HEK293 (cell line): ENCODE measurements around the gene CDON.
A peak's percentile ranks its signal among the peaks of the same experiment; 100 is the strongest.

Source experiments
- CTCF ChIA-PET: fragments of 350-600 bp; formaldehyde crosslinking; extraction: SDS; loops from one replicate; lab custom pipeline; 2021; ENCODE audit warnings: antibody characterized with exemption; lab: Yijun Ruan, JAX
- POLR2A ChIA-PET: fragments of 300-600 bp; formaldehyde crosslinking; extraction: SDS; loops from one replicate; lab custom pipeline; 2020; ENCODE audit warnings: antibody characterized with exemption, inconsistent platforms; lab: Yijun Ruan, JAX
- H3K27ac ChIP-seq: fragments of 200-500 bp; sonication (Bioruptor generic); 2 replicates; pipeline ENCODE4 v1.5.1; 2014; ENCODE audit warnings: low read depth, low read length, control low read depth, inconsistent platforms; ENCODE audit errors: extremely low read depth
- H3K36me3 ChIP-seq, 2 experiments: fragments of 200-500 bp in 1 of 2; sonication (Bioruptor generic) in 1 of 2; 1 replicate in 1 of 2; 2 replicates in 1 of 2; pipeline ENCODE4 v1.5.1; 2014 to 2017; ENCODE audit warnings: inconsistent platforms in 2 of 2, low read length in 2 of 2; ENCODE audit not compliant: control insufficient read depth in 2 of 2, insufficient read depth in 1 of 2
- H3K4me1 ChIP-seq: fragments of 200-500 bp; sonication (Bioruptor generic); 2 replicates; pipeline ENCODE4 v1.5.1; 2014; ENCODE audit warnings: mild to moderate bottlenecking, low read length, inconsistent platforms; ENCODE audit not compliant: control insufficient read depth, insufficient read depth
- H3K4me3 ChIP-seq: 2 replicates; pipeline ENCODE4 v1.5.1; 2011; ENCODE audit warnings: low read depth, mild to moderate bottlenecking, control low read depth, low read length, moderate library complexity
- H3K9me3 ChIP-seq: fragments of 200-500 bp; sonication (Bioruptor generic); 2 replicates; pipeline ENCODE4 v1.5.1; 2014; ENCODE audit warnings: low read depth, low read length, inconsistent platforms; ENCODE audit not compliant: control insufficient read depth, insufficient read depth
- BCL6B ChIP-seq: fragments of 450-650 bp; formaldehyde crosslinking; IDR thresholded peaks from 2 replicates; pipeline ENCODE4 v1.5.1; 2017; ENCODE audit warnings: missing biosample characterization, missing genetic modification characterization
- CTCF ChIP-seq: fragments of 450-650 bp; formaldehyde crosslinking; IDR thresholded peaks from 2 replicates; pipeline ENCODE4 v1.5.1; 2016; ENCODE audit warnings: missing biosample characterization, missing genetic modification characterization
- GLI4 ChIP-seq: fragments of 450-650 bp; formaldehyde crosslinking; IDR thresholded peaks from 2 replicates; pipeline ENCODE4 v1.5.1; 2016; ENCODE audit warnings: missing biosample characterization, missing genetic modification characterization
- MZF1 ChIP-seq: fragments of 450-650 bp; formaldehyde crosslinking; IDR thresholded peaks from 2 replicates; pipeline ENCODE4 v1.5.1; 2017; ENCODE audit warnings: missing biosample characterization, missing genetic modification characterization, borderline replicate concordance
- SP3 ChIP-seq: fragments of 450-650 bp; formaldehyde crosslinking; IDR thresholded peaks from 2 replicates; pipeline ENCODE4 v1.5.1; 2016; ENCODE audit warnings: missing biosample characterization, missing genetic modification characterization
- TRIM28 ChIP-seq: IDR thresholded peaks from 2 replicates; pipeline ENCODE4 v1.6.1; 2011; ENCODE audit warnings: low read length, control low read depth, borderline replicate concordance
- ZBTB21 ChIP-seq: fragments of 450-650 bp; formaldehyde crosslinking; IDR thresholded peaks from 2 replicates; pipeline ENCODE4 v1.5.1; 2017; ENCODE audit warnings: missing biosample characterization, missing genetic modification characterization
- ZBTB6 ChIP-seq: fragments of 450-650 bp; formaldehyde crosslinking; IDR thresholded peaks from 2 replicates; pipeline ENCODE4 v1.5.1; 2017; ENCODE audit warnings: missing biosample characterization, missing genetic modification characterization
- ZIC2 ChIP-seq: fragments of 450-650 bp; formaldehyde crosslinking; IDR thresholded peaks from 2 replicates; pipeline ENCODE4 v1.5.1; 2016; ENCODE audit warnings: missing biosample characterization, missing genetic modification characterization
- ZNF138 ChIP-seq: fragments of 450-650 bp; formaldehyde crosslinking; IDR thresholded peaks from 2 replicates; pipeline ENCODE4 v1.5.1; 2016; ENCODE audit warnings: missing biosample characterization, missing genetic modification characterization, borderline replicate concordance
- ZNF140 ChIP-seq: fragments of 450-650 bp; formaldehyde crosslinking; IDR thresholded peaks from 2 replicates; pipeline ENCODE4 v1.5.1; 2016; ENCODE audit warnings: missing biosample characterization, missing genetic modification characterization
- ZNF169 ChIP-seq: fragments of 450-650 bp; formaldehyde crosslinking; IDR thresholded peaks from 2 replicates; pipeline ENCODE4 v1.5.1; 2016; ENCODE audit warnings: missing biosample characterization, missing genetic modification characterization
- ZNF174 ChIP-seq: fragments of 450-650 bp; formaldehyde crosslinking; IDR thresholded peaks from 2 replicates; pipeline ENCODE4 v1.5.0; 2017; ENCODE audit warnings: missing biosample characterization, mild to moderate bottlenecking, missing genetic modification characterization
- ZNF214 ChIP-seq: fragments of 450-650 bp; formaldehyde crosslinking; IDR thresholded peaks from 2 replicates; pipeline ENCODE4 v1.5.1; 2017; ENCODE audit warnings: missing biosample characterization, mild to moderate bottlenecking, missing genetic modification characterization, borderline replicate concordance
- ZNF324 ChIP-seq: fragments of 450-650 bp; formaldehyde crosslinking; IDR thresholded peaks from 2 replicates; pipeline ENCODE4 v1.5.1; 2016; ENCODE audit warnings: missing biosample characterization, missing genetic modification characterization
- ZNF510 ChIP-seq: fragments of 450-650 bp; formaldehyde crosslinking; IDR thresholded peaks from 2 replicates; pipeline ENCODE4 v1.5.1; 2018; ENCODE audit warnings: mild to moderate bottlenecking, missing genetic modification characterization, missing biosample characterization; ENCODE audit not compliant: insufficient replicate concordance
- ZNF596 ChIP-seq: fragments of 450-650 bp; IDR thresholded peaks from 2 replicates; pipeline ENCODE4 v1.5.0; 2018; ENCODE audit warnings: missing biosample characterization, mild to moderate bottlenecking, missing genetic modification characterization, moderate library complexity
- ZNF76 ChIP-seq: fragments of 450-650 bp; formaldehyde crosslinking; IDR thresholded peaks from 2 replicates; pipeline ENCODE4; 2016; ENCODE audit warnings: low read depth, missing biosample characterization, missing genetic modification characterization, borderline replicate concordance
- ZSCAN16 ChIP-seq: fragments of 450-650 bp; formaldehyde crosslinking; IDR thresholded peaks from 2 replicates; pipeline ENCODE4 v1.5.1; 2016; ENCODE audit warnings: missing biosample characterization, missing genetic modification characterization
- TF ChIP-seq, protein P1 (sequence below): fragments of 450-650 bp; IDR thresholded peaks from 2 replicates; pipeline ENCODE4 v1.5.1; 2018; ENCODE audit warnings: missing biosample characterization, mild to moderate bottlenecking, missing genetic modification characterization
- TF ChIP-seq, protein P2 (sequence below): fragments of 450-650 bp; formaldehyde crosslinking; IDR thresholded peaks from 2 replicates; pipeline ENCODE4 v1.5.1; 2016; ENCODE audit warnings: missing biosample characterization, missing genetic modification characterization

The CDON gene

DNA sequence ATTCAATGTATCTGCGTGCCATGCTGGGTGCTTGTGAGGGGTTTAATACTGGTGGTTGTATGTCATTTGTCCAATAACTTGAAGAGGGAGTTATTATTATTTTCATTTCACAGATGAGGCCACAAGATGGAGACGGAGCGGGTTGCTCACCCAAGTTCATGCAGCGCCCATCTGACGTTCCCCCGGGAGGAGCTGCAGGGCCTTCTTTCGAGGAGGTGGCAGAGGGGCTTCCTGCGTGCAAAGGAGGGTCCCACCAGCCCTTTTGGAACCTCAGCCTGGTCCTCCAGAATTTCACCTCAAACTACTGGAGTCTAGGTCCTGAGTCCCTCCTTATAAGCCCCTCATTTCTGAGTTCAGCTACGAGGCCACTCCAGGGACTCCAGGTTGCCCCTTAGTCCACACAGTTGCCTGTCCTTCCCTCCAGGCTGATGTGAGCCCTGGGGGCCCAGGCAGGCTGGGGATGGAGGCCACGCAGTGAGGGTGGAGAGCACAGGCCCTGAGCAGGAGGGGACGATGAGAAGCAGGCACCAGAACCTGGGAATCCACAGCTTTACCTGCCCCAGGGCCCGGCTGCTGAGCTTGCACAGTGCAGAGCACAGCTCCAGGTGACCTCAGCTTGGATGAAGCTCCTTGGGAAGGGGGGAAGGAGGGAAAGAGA is 119.8 kb downstream of the CDON start:
- Histone ChIP-seq H3K27ac (no peak overlapping the region), H3K9me3 (no peaks in the 10 kb centered on the region), H3K4me3 (no peak overlapping the region), H3K4me1 (no peaks in the 10 kb centered on the region), H3K36me3 (no peaks in the 10 kb centered on the region)
- ChIA-PET CTCF (interaction anchor here (0.8 to 4.2 kb wide), 16 partner anchors 10 to 260 kb away, joined by 3 to 34 read pairs (median 6); partner anchors contain the start of gene CDON), POLR2A (interaction anchor here (2.0 kb wide), 1 partner anchor 119 kb away, joined by 5 read pairs; no protein-coding TSS in a partner anchor)
- TF ChIP-seq BCL6B (tag by site-specific recombination) (no peak), ZNF596 (no peak), SP3 (no peak), ZNF76 (no peak), ZSCAN16 (tag by site-specific recombination) (no peak), ZNF140 (tag by site-specific recombination) (no peak), ZNF510 (tag by site-specific recombination) (no peak), GLI4 (no peak), ZBTB21 (tag by site-specific recombination) (no peak), MZF1 (no peak), ZBTB6 (tag by site-specific recombination) (no peak), ZNF174 (tag by site-specific recombination) (no peak), ZNF324 (tag by site-specific recombination) (no peak), ZNF169 (tag by site-specific recombination) (no peak), ZNF138 (no peak)
- TF ChIP-seq, protein P1, sequence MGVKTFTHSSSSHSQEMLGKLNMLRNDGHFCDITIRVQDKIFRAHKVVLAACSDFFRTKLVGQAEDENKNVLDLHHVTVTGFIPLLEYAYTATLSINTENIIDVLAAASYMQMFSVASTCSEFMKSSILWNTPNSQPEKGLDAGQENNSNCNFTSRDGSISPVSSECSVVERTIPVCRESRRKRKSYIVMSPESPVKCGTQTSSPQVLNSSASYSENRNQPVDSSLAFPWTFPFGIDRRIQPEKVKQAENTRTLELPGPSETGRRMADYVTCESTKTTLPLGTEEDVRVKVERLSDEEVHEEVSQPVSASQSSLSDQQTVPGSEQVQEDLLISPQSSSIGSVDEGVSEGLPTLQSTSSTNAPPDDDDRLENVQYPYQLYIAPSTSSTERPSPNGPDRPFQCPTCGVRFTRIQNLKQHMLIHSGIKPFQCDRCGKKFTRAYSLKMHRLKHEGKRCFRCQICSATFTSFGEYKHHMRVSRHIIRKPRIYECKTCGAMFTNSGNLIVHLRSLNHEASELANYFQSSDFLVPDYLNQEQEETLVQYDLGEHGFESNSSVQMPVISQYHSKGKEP (tag by site-specific recombination): no peak
- TF ChIP-seq, protein P2, sequence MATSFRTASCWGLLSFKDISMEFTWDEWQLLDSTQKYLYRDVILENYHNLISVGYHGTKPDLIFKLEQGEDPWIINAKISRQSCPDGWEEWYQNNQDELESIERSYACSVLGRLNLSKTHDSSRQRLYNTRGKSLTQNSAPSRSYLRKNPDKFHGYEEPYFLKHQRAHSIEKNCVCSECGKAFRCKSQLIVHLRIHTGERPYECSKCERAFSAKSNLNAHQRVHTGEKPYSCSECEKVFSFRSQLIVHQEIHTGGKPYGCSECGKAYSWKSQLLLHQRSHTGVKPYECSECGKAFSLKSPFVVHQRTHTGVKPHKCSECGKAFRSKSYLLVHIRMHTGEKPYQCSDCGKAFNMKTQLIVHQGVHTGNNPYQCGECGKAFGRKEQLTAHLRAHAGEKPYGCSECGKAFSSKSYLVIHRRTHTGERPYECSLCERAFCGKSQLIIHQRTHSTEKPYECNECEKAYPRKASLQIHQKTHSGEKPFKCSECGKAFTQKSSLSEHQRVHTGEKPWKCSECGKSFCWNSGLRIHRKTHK (tag by site-specific recombination): no peak

DNA sequence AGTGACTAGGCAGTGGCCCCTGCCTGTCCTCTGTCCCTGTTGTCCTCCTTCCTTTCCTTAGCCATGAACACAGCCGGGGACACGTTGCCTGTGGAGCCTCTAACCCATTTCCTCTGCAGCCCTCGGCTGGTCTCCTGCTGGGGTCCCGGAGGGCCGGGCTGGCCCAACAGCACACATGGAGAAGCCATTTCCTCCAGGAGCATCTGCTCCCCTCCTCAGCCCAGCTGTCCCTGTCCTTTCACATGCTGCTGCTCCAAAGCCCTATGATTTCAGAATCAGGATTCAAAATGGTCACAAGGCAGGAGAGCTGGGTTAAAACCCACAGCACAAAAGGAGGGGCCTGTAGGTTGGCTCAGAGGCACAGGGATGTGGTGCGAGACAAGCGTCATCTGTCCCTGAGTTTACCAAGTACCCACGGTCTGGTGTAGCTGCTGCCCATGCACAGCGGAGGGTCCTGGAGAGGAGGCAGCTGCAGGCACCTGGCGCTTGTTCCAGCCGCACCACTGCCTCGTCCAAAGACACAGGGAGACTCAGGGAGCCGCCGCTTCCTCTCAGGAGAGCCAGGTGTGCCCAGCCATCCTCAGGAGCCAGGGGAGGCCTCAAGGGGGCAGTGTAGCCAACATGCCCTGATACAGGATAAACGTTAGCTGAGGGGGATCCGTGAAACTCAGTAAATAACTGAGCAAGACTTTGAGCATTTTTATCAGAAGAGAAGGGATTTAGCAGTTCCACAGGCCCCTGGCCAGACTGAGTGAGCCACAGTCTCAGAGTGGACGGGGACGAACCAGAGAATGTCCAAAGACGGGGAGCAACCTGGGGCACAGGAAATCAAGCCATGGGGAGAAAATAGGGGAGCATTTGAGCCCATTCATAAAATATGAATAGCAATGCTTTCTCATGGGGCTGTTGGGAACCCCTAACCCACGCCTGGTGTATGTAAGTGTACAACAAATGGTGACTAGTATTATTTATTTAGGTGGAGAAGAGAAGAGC is 120.8 kb downstream of the CDON start:
- no peaks in the 10 kb centered on the region for H3K36me3 ChIP-seq
- ChIA-PET POLR2A (interaction anchor here (2.0 kb wide), 1 partner anchor 120 kb away, joined by 5 read pairs; no protein-coding TSS in a partner anchor), CTCF (interaction anchor here (0.6 to 4.2 kb wide), 22 partner anchors 9 to 312 kb away, joined by 3 to 34 read pairs (median 5); partner anchors contain the start of gene CDON)
- H3K9me3 ChIP-seq: no peaks in the 10 kb centered on the region
- H3K27ac ChIP-seq: no peak overlapping the region
- no peak for TF ChIP-seq ZNF214 (tag by site-specific recombination)
- peak; percentile 32; the same call in 1 of the 2 replicates for TF ChIP-seq CTCF (tag by site-specific recombination)
- TF ChIP-seq TRIM28: peak; percentile 47; the same call in 1 of the 2 replicates
- TF ChIP-seq MZF1: peak; percentile 64; the same call in 1 of the 2 replicates
- TF ChIP-seq ZIC2 (tag by site-specific recombination): peak; percentile 70
- TF ChIP-seq, all 188 proteins: peak for 4
- Histone ChIP-seq H3K4me1 (no peaks in the 10 kb centered on the region), H3K4me3 (no peak overlapping the region)
